Fibroblast of lung (primary cell): ENCODE data around the gene PPFIBP1.

Experiments
- EZH2 ChIP-seq: IDR thresholded peaks from 2 replicates; pipeline ENCODE4 v1.5.1; 2012; ENCODE audit warnings: low read length, control low read depth, mild to moderate bottlenecking; ENCODE audit errors: missing control alignments
- TF ChIP-seq, protein P1 (sequence below), 2 donors: IDR thresholded peaks in 1 of 2; conservative IDR thresholded peaks in 1 of 2; 1 replicate in 1 of 2; 2 replicates in 1 of 2; pipeline ENCODE4 v1.5.1; 2011 to 2012; ENCODE audit warnings: low read length in 2 of 2, control low read depth in 1 of 2, inconsistent platforms in 1 of 2, low read depth in 1 of 2, mild to moderate bottlenecking in 1 of 2

DNA sequence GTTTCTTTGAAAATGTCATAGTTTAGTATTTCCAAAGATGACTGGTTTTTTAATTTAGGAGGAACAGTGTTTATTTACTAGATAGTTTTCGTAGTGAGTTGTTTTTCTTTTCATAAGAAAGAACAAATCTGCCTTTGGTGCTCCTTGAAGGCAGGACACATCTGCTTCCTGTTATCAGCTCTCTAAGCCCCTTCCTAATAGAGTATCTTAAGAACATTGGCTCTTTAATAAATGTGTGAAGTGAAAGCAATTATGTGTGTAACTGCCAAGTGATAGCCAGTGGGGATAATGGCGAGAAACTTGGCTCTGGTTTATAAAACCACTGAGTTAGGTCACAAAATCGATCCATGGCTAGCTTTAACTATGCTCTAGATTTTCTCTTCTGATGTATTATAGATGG, 23.5 kb upstream of the PPFIBP1 start:
- TF ChIP-seq, protein P1, sequence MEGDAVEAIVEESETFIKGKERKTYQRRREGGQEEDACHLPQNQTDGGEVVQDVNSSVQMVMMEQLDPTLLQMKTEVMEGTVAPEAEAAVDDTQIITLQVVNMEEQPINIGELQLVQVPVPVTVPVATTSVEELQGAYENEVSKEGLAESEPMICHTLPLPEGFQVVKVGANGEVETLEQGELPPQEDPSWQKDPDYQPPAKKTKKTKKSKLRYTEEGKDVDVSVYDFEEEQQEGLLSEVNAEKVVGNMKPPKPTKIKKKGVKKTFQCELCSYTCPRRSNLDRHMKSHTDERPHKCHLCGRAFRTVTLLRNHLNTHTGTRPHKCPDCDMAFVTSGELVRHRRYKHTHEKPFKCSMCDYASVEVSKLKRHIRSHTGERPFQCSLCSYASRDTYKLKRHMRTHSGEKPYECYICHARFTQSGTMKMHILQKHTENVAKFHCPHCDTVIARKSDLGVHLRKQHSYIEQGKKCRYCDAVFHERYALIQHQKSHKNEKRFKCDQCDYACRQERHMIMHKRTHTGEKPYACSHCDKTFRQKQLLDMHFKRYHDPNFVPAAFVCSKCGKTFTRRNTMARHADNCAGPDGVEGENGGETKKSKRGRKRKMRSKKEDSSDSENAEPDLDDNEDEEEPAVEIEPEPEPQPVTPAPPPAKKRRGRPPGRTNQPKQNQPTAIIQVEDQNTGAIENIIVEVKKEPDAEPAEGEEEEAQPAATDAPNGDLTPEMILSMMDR (conservative IDR thresholded peaks at IDR 0.05 in 1 of 2, IDR thresholded peaks at IDR 0.05 in 1 of 2; ENCODE audit: low read depth in 1 of 2, low read length in 2 of 2) = no peak
- no peak for TF ChIP-seq EZH2
